Measurements from ENCODE around the gene STAB2. TPM values are rescaled to one million over a fixed set of nuclear protein-coding genes. Genes with fewer than 3 reads are reported as not detected.

STAB2 gene
- total and polyA plus RNA-seq, 3 donors from 2014 or later, result 1.7 to 15.8 (median 2.7) TPM

GRCh38 chr12:103654816-103655215 is 67.7 kb downstream of the STAB2 start:
- WGBS, 2 donors, result 94 to 98% methylated on average over 3 of the region's 3 CpGs
- no peaks in the 10 kb centered on the region for H3K27me3 ChIP-seq
- no peaks in the 10 kb centered on the region for H3K36me3 ChIP-seq (ENCODE audit: low read depth, missing control alignments)
- no peak overlapping the region for H3K27ac ChIP-seq
- no peaks in the 10 kb centered on the region for H3K9me3 ChIP-seq
- H3K4me3 ChIP-seq, result no peak overlapping the region
- H3K4me1 ChIP-seq, result no peaks in the 10 kb centered on the region
- no peak for DNase-seq
- intact Hi-C loops (cut with DNase I; ENCODE audit: low total_unique reads), result no loop called here
- TF ChIP-seq POLR2A (IDR thresholded peaks at IDR 0.05) (no peak), CTCF (IDR thresholded peaks at IDR 0.05) (no peak)

- no peaks in the 10 kb centered on the region for H3K27me3 ChIP-seq
- H3K4me3 ChIP-seq, result no peak overlapping the region
- intact Hi-C loops (cut with DNase I; ENCODE audit: low total_unique reads), result no loop called here
- no peaks in the 10 kb centered on the region for H3K36me3 ChIP-seq (ENCODE audit: low read depth, missing control alignments)
- H3K9me3 ChIP-seq, result no peaks in the 10 kb centered on the region
- no peak for TF ChIP-seq POLR2A (IDR thresholded peaks at IDR 0.05)
- TF ChIP-seq CTCF (IDR thresholded peaks at IDR 0.05), result no peak
- WGBS, 2 donors, result 92 to 94% methylated on average over 1 of the region's 1 CpG
- DNase-seq, result no peak
- no peak overlapping the region for H3K27ac ChIP-seq
- H3K4me1 ChIP-seq, result no peaks in the 10 kb centered on the region
These were observed 69.2 kb downstream of the STAB2 start for GRCh38 chr12:103656291-103656690.

- WGBS, 2 donors, result 17 to 43% methylated on average over 2 of the region's 2 CpGs
- intact Hi-C loops (cut with DNase I; ENCODE audit: low total_unique reads), result no loop called here
- no peak for TF ChIP-seq POLR2A (IDR thresholded peaks at IDR 0.05)
- TF ChIP-seq CTCF (IDR thresholded peaks at IDR 0.05), result no peak
- DNase-seq, result no peak
- Histone ChIP-seq H3K4me1 (no peaks in the 10 kb centered on the region), H3K4me3 (no peak overlapping the region), H3K27ac (no peak overlapping the region), H3K36me3 (ENCODE audit: low read depth, missing control alignments) (no peaks in the 10 kb centered on the region), H3K27me3 (no peaks in the 10 kb centered on the region), H3K9me3 (no peaks in the 10 kb centered on the region)
These were observed 70.3 kb downstream of the STAB2 start for GRCh38 chr12:103657331-103657730.

- intact Hi-C loops (cut with DNase I; ENCODE audit: low total_unique reads), result no loop called here
- WGBS, 2 donors, result 91 to 95% methylated on average over 2 of the region's 2 CpGs
These were observed 77.6 kb downstream of the STAB2 start for GRCh38 chr12:103664626-103665025.

More at GRCh38 chr12:103664626-103665025, 77.6 kb downstream of the STAB2 start:
- no peak overlapping the region for H3K27ac ChIP-seq
- no peaks in the 10 kb centered on the region for H3K27me3 ChIP-seq
- TF ChIP-seq CTCF (IDR thresholded peaks at IDR 0.05), result no peak
- no peak for TF ChIP-seq POLR2A (IDR thresholded peaks at IDR 0.05)
- no peaks in the 10 kb centered on the region for H3K36me3 ChIP-seq (ENCODE audit: low read depth, missing control alignments)
- H3K4me3 ChIP-seq, result no peak overlapping the region
- DNase-seq, result no peak
- no peaks in the 10 kb centered on the region for H3K9me3 ChIP-seq
- H3K4me1 ChIP-seq, result no peaks in the 10 kb centered on the region
